HepG2 (cell line): Measurements from ENCODE around the gene PIGC.

Experiments
- EZH2 ChIP-seq: conservative IDR thresholded peaks from 2 replicates; pipeline ENCODE4 v1.6.1; 2012; ENCODE audit warnings: mild to moderate bottlenecking, low read depth, low read length, moderate library complexity
- POLR2AphosphoS5 ChIP-seq: IDR thresholded peaks from 2 replicates; pipeline ENCODE4 v1.6.1; 2012; ENCODE audit warnings: low read depth, low read length

DNA sequence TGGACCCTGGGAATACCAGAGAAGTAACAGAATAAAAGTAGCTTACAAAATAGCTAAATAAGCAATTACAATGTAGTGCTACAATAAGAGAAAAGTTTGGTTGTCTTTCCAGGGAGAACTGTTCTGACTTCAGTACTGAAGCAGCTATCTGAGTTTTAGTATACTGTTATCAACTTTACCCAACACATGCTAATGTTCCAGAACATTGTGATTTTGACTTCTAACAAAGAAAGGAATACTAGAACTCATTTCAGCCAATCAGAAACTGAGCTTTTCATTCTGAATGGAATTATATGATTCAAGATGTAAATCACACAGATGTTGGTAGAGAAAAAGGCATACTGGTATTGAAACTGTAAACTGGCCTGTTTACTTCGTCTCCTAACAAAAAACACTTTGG is 23.5 kb downstream of the PIGC start, which contains the start of gene C1orf105:
- TF ChIP-seq POLR2AphosphoS5 (no peak), EZH2 (no peak)
